SK-N-SH treated with all-trans-retinoic acid at 6 μM for 48 hours (cell line): ENCODE data around the gene NPBWR2.

Source experiments
- ATAC-seq: fragments of 200-7000 bp; cut with Tn5 transposase; 3 replicates; pipeline ENCODE4 v1.9.1; 2020; ENCODE audit warnings: mild to moderate bottlenecking, moderate library complexity
- ARNTL ChIP-seq: fragments of 450-650 bp; formaldehyde crosslinking; IDR thresholded peaks from 2 replicates; pipeline ENCODE4 v1.5.0; 2020; ENCODE audit warnings: low read depth, mild to moderate bottlenecking, moderate library complexity, borderline replicate concordance
- BACH2 ChIP-seq: fragments of 250-450 bp; sonication (Bioruptor Pico); IDR thresholded peaks from 2 replicates; pipeline ENCODE4 v1.9.0; 2021; ENCODE audit warnings: mild to moderate bottlenecking, borderline replicate concordance
- CREB5 ChIP-seq: fragments of 250-450 bp; sonication (Bioruptor Pico); IDR thresholded peaks from 2 replicates; pipeline ENCODE4 v1.5.1; 2020; ENCODE audit warnings: low read depth, mild to moderate bottlenecking, moderate library complexity
- CSDC2 ChIP-seq: fragments of 250-450 bp; sonication (Bioruptor Pico); IDR thresholded peaks from 2 replicates; pipeline ENCODE4 v1.5.0; 2020; ENCODE audit warnings: mild to moderate bottlenecking, moderate library complexity
- CSRNP3 ChIP-seq: fragments of 250-450 bp; sonication (Bioruptor Pico); IDR thresholded peaks from 2 replicates; pipeline ENCODE4 v1.5.1; 2021; ENCODE audit warnings: mild to moderate bottlenecking, moderate library complexity
- ESRRG ChIP-seq: fragments of 250-450 bp; sonication (Bioruptor Pico); IDR thresholded peaks from 2 replicates; pipeline ENCODE4 v1.6.1; 2021; ENCODE audit warnings: mild to moderate bottlenecking
- GLIS3 ChIP-seq: fragments of 250-450 bp; sonication (Bioruptor Pico); IDR thresholded peaks from 2 replicates; pipeline ENCODE4 v1.5.0; 2020; ENCODE audit warnings: mild to moderate bottlenecking, moderate library complexity
- ISL1 ChIP-seq: fragments of 250-450 bp; sonication (Bioruptor Pico); IDR thresholded peaks from 2 replicates; pipeline ENCODE4 v2.1.2; 2022; ENCODE audit warnings: mild to moderate bottlenecking, moderate library complexity
- OSR1 ChIP-seq: fragments of 250-450 bp; sonication (Bioruptor Pico); IDR thresholded peaks from 2 replicates; pipeline ENCODE4 v1.8.0; 2022; ENCODE audit warnings: moderate library complexity, mild to moderate bottlenecking, inconsistent platforms
- PATZ1 ChIP-seq: fragments of 250-450 bp; sonication (Bioruptor Pico); IDR thresholded peaks from 2 replicates; pipeline ENCODE4 v1.8.0; 2020; ENCODE audit warnings: mild to moderate bottlenecking, moderate library complexity, borderline replicate concordance
- POU6F1 ChIP-seq: fragments of 250-450 bp; sonication (Bioruptor Pico); IDR thresholded peaks from 2 replicates; pipeline ENCODE4 v1.8.0; 2021; ENCODE audit warnings: low read depth, mild to moderate bottlenecking, moderate library complexity, borderline replicate concordance
- PPARA ChIP-seq: fragments of 250-450 bp; sonication (Bioruptor Pico); IDR thresholded peaks from 2 replicates; pipeline ENCODE4 v1.5.0; 2020; ENCODE audit warnings: mild to moderate bottlenecking, borderline replicate concordance
- RARB ChIP-seq: fragments of 250-450 bp; sonication (Bioruptor Pico); IDR thresholded peaks from 2 replicates; pipeline ENCODE4 v1.8.0; 2021; ENCODE audit warnings: mild to moderate bottlenecking, moderate library complexity
- SNAI2 ChIP-seq: fragments of 250-450 bp; sonication (Bioruptor Pico); IDR thresholded peaks from 2 replicates; pipeline ENCODE4 v1.5.0; 2020; ENCODE audit warnings: mild to moderate bottlenecking, moderate library complexity
- TOX ChIP-seq: fragments of 250-450 bp; sonication (Bioruptor Pico); IDR thresholded peaks from 2 replicates; pipeline ENCODE4 v1.8.0; 2021; ENCODE audit warnings: mild to moderate bottlenecking, moderate library complexity, borderline replicate concordance
- TSHZ2 ChIP-seq: fragments of 250-450 bp; sonication (Bioruptor Pico); IDR thresholded peaks from 2 replicates; pipeline ENCODE4 v1.5.0; 2020; ENCODE audit warnings: mild to moderate bottlenecking, moderate library complexity
- ZC3H10 ChIP-seq: fragments of 250-450 bp; sonication (Bioruptor Pico); IDR thresholded peaks from 2 replicates; pipeline ENCODE4 v1.5.1; 2021; ENCODE audit warnings: mild to moderate bottlenecking, moderate library complexity
- ZFP3 ChIP-seq: fragments of 250-450 bp; sonication (Bioruptor Pico); IDR thresholded peaks from 2 replicates; pipeline ENCODE4 v1.5.0; 2020; ENCODE audit warnings: mild to moderate bottlenecking, moderate library complexity
- ZFP30 ChIP-seq: fragments of 450-650 bp; formaldehyde crosslinking; IDR thresholded peaks from 2 replicates; pipeline ENCODE4 v1.5.0; 2022; ENCODE audit warnings: mild to moderate bottlenecking, moderate library complexity
- ZNF565 ChIP-seq: fragments of 450-650 bp; formaldehyde crosslinking; conservative IDR thresholded peaks from 2 replicates; pipeline ENCODE4 v1.5.0; 2020; ENCODE audit warnings: low read depth, mild to moderate bottlenecking, moderate library complexity
- ZNF70 ChIP-seq: fragments of 450-650 bp; formaldehyde crosslinking; IDR thresholded peaks from 2 replicates; pipeline ENCODE4 v1.5.0; 2020; ENCODE audit warnings: mild to moderate bottlenecking, moderate library complexity
- ZNF8 ChIP-seq: fragments of 450-650 bp; formaldehyde crosslinking; IDR thresholded peaks from 2 replicates; pipeline ENCODE4 v1.5.0; 2020; ENCODE audit warnings: mild to moderate bottlenecking, moderate library complexity

The NPBWR2 gene

GRCh38 chr20:64140956-64141355 lies 33.6 kb upstream of the NPBWR2 start (continued):
- no peak for TF ChIP-seq PATZ1 (CRISPR knock-in tag)
- TF ChIP-seq POU6F1 (CRISPR knock-in tag): no peak
- TF ChIP-seq TSHZ2 (CRISPR knock-in tag): no peak
- no peak for TF ChIP-seq BACH2
- TF ChIP-seq ESRRG (CRISPR knock-in tag): no peak

GRCh38 chr20:64140061-64140931 lies 32.9 kb upstream of the NPBWR2 start:
- ATAC-seq: no peak
- TF ChIP-seq PATZ1 (CRISPR knock-in tag) (no peak), ISL1 (CRISPR knock-in tag) (no peak), ZNF565 (CRISPR knock-in tag) (no peak), TOX (no peak), RARB (CRISPR knock-in tag) (no peak), PPARA (no peak), BACH2 (no peak), CREB5 (no peak), ARNTL (CRISPR knock-in tag) (no peak), OSR1 (CRISPR knock-in tag) (no peak), CSDC2 (CRISPR knock-in tag) (no peak), ZNF70 (CRISPR knock-in tag) (no peak), ZC3H10 (CRISPR knock-in tag) (no peak), ZFP30 (CRISPR knock-in tag) (no peak), GLIS3 (CRISPR knock-in tag) (no peak), ZFP3 (no peak), SNAI2 (no peak), ZNF8 (no peak), CSRNP3 (no peak)
